ELF-1 (cell line): ENCODE results near the gene GRIK4.

ENCODE experiments used
- DNase-seq: peaks from one replicate; pipeline ENCODE4 v3.0.0-alpha.2; 2016; ENCODE audit warnings: low read depth, low spot score

GRIK4 gene

GRCh38 chr11:120667934-120668333 is 156.4 kb downstream of the GRIK4 start:
- DNase-seq, result no peak

DNA sequence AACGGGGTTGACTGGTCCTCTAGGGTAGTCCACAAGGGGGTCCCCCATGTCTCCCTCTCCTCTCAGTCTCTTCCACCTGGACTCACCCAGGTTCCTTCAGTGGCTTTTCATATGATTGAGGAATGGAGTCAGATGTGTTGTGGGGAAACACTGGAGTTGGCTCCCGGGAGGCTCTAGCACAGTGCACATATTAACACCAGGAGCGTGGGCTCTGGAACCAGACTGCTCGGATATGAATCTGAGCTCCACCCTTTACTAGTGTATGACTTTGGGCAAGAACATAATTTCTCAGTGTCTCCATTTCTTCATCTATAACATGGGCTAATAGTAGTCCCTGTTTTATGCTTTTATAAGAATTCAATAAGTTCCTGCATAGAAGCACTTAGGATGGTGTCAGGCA is 157.0 kb downstream of the GRIK4 start:
- no peak for DNase-seq

DNA sequence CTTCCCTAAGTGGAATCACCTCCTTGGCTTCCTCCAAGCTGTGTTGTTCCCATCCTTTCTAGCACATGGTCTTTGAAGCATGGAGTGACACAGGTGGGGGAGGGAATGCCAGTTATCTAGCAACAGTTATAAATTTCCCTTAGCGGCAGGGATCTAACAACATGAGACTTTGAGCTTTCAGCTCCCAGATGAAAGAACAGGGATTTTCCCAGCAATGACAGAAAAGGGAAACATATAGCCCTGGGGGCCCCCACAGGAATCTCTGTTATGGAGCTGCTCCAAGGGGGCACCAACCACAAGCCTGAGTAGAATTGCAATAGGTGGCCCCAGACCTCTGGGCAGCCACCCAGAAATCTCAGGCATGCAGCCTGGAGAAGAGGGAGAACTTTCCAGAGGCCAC is 163.0 kb downstream of the GRIK4 start:
- DNase-seq, result no peak

GRCh38 chr11:120675171-120675570 is 163.6 kb downstream of the GRIK4 start:
- DNase-seq, result no peak

- DNase-seq, result no peak
Observed at GRCh38 chr11:120676991-120677390, 165.4 kb downstream of the GRIK4 start.

GRCh38 chr11:120680322-120680721 is 168.8 kb downstream of the GRIK4 start:
- no peak for DNase-seq

- DNase-seq, result peak; percentile 66
Observed at GRCh38 chr11:120681434-120682331, 170.1 kb downstream of the GRIK4 start.

GRCh38 chr11:120682332-120682649 is 170.7 kb downstream of the GRIK4 start:
- DNase-seq, result no peak

- no peak for DNase-seq
Observed at GRCh38 chr11:120682866-120683265, 171.3 kb downstream of the GRIK4 start.

DNA sequence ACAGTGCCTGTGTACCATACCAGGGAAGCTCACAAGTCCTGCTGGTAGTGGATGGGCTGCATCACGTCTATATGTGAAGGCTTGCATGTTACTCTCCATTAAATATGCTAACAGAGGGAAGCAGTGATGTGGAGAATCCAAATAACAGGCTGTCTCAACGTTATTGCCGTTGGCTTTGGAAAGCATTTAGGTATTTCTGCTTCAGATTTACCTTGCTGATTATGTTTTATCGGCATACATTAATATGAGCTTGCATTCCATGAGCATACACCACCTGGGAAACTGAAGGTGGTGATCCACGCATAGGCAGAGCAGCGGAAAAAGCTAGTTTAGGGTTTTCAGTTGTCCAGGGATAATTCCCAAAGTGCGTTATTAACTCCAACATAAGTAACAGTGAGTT is 175.0 kb downstream of the GRIK4 start:
- DNase-seq, result no peak

GRCh38 chr11:120688163-120688562 is 176.6 kb downstream of the GRIK4 start:
- no peak for DNase-seq

DNA sequence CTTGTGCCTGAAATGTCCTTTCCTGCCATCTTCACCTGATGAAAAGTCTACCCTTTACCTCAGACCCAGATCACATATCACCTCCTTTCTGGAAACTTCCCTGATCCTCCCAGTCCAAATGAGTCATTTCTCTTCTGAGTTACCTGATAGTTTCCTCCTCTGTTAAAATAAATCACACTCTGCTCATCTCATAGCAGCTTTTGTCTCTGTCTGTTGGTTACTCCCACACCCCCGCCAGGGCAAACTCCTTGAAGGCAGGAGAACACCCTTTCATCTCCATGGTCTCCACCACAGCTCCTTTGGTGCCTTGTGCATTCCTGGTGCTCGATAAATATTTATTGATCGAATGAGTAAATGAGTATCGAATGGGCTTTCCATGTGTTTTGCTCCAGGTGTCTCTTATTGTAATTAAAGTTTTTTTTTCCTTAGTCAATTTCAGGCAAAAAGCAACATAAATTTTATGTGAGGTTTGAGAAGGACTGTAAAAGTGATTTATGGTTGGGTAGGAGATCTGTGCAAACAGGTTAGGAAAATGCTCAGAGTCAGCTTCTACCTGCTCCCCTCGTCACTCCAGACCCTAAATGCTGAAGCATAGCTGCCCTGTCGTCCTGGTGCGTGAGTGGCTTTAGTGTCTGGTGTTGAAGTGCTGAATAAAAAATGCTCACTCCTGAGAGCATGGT is 178.2 kb downstream of the GRIK4 start:
- no peak for DNase-seq

DNA sequence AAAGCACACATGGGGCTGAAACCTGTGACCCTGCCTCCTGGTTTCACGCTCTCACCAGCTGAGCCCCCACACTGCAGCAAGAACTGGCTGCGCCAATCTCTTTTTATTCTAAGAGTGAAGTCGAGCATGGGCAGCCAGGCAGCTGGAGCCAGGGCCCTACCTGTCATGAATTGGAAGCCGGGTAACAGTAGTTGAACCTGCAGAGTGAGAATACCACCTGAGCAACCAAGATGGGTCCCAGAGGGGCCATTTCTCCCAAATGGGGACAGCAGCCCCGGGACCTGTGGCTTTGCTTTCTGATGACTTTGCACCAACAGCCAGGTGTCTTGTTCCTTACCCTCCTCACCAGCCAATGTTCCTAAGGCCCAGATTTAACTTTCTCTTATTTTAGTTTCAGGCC is 178.9 kb downstream of the GRIK4 start:
- no peak for DNase-seq

DNA sequence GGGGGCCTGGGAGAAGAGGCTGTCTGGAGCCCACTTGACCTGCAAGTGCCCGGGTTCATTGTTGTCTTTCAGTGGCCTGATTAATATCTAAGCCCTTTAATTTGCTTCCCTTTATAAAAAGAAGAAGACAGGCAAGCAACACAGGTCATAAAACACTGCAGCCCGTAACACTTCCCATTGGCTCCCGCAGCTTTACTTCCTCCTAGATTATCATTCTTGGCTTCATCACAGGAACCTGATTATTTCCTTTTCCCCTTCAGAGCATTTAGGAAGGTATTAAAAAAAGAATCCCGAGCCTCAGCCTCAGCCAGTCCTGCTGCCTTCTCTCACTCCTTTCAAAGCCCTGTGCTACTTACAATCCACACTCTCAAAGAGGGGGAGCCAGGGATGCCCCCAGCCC is 183.2 kb downstream of the GRIK4 start:
- DNase-seq, result no peak

- DNase-seq, result no peak
Observed at GRCh38 chr11:120695426-120695825, 183.9 kb downstream of the GRIK4 start.

- DNase-seq, result no peak
Observed at GRCh38 chr11:120695939-120696338, 184.4 kb downstream of the GRIK4 start.

DNA sequence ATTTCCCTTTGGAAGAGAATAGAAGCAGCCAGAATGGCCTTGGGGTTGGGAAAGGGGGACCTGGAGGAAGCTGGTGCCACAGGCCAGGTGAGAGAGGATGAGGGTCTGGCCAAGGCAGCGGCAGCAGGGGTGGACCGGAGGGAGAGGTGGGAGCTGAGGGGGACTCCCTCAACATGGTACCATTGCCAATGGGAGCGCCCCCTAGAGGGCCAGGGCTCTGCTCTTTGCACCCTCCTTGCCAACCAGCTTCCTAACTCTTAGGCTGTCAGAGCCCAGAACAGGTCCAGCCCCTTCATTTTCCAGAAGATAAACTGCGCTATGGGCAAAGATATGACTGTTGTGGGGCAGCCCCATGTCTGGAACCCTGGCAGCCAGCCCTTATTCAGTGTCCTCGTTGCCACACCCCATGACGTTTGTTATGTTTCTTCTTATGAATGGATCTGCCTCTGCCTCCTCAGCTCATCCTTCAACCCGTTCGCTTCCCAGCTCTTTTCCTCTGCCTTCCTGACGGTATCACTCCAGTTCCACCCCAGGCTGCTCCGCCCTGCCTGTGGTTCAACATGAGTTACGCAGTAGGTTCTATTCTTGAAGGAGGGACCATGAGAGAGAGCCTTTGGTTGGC is 185.2 kb downstream of the GRIK4 start:
- no peak for DNase-seq

- DNase-seq, result no peak
Observed at GRCh38 chr11:120698918-120699317, 187.4 kb downstream of the GRIK4 start.

GRCh38 chr11:120702656-120703055 is 191.1 kb downstream of the GRIK4 start:
- no peak for DNase-seq

- DNase-seq, result no peak
Observed at GRCh38 chr11:120703358-120704152, 192.0 kb downstream of the GRIK4 start.

DNA sequence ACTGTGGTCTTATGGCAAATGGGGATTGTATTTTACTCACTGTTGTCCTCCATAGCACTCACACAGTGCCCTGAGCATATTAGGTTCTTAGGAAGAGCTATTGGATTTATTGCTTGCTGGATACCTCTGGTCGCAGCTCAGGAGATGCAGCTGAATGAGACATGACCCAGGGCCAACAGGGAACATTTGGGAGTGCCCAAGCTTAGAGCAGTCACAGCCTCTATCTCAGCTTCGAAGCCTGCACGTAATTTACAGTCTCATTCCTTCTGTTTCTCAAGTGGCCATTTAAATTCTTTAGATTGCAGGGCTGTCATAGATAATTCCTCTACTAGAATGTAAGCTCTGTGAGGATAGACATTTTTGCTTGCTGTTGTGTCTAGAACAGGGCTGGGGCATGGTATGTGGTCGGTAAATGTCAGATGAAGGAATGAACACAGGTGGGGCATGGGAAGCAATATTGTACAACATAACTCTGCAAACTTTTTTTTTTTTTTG is 192.8 kb downstream of the GRIK4 start:
- DNase-seq, result no peak

GRCh38 chr11:120706257-120706656 is 194.7 kb downstream of the GRIK4 start:
- no peak for DNase-seq
